ENCODE results near the gene NSRP1.
"Not testable (repeated sequence)": the region's sequence is repeated elsewhere in the genome, so short reads cannot be mapped to it uniquely, and the experiment has no call there.

The NSRP1 gene

DNA sequence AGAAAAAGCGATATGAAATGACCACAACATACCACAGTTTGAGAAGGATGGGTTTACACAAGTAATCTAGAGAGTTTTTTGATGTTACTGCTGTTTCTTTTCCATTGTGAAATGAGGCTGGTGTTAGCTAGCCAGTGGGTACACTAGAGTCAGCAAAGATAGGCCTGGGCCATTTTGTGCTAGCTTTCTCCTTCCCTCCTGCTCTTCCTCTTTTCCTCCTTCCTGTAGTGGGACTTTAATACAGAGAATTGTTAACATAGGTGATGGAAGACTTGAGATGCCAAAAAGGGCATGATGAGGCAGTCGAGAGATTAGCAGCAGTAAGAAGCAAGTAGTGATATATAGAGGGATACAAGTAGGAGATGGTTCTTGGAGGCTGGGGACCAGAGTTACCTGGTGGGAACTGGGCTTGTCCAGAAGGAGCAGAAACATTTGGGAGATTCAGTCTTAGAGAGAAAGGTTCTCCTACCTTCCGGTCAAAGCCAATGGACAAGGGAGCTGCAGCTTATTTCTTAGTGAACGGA lies 7.7 kb downstream of the NSRP1 start:
- DNase-seq, result no peak

- DNase-seq, result no peak
Measured at GRCh38 chr17:30130121-30130520, 13.5 kb downstream of the NSRP1 start.

DNA sequence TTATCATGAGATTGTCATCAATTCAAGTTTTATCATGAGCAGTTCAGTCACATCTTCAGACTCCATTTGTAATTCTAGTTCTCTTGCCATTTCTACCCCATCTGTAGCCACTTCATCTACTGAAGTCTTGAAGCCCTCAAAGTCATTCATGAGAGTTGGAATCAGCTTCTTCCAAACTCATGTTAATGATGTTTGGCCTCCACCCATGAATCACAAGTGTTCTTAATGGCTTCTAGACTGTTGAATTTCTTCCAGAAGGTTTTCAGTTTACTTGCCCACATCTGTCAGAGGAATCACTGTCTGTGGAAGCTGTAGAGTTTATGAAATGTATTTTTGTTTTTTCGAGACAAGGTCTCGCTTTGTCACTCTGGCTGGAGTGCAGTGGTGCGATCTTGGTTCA lies 16.0 kb downstream of the NSRP1 start:
- no peak for DNase-seq

DNA sequence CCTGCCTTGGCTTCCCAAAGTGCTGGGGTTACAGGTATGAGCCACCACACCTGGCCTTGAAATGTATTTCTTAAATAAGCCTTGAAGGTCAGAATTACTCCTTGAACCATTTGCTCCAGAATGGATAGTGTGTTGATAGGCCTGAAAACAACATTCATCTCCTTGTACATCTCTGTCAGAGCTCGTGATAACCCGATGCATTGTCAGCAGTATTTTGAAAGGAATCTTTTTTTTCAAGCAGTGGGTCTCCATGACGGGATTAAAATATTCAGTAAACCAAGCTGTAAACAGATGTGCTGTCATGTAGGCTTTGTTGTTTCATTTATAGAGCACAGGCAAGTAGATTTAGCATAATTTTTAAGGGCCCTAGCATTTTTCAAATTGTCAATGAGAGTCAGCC lies 16.6 kb downstream of the NSRP1 start:
- DNase-seq, result no peak

GRCh38 chr17:30134551-30134950 lies 17.9 kb downstream of the NSRP1 start:
- no peak for DNase-seq

GRCh38 chr17:30137158-30137557 lies 20.5 kb downstream of the NSRP1 start:
- DNase-seq, result no peak

DNA sequence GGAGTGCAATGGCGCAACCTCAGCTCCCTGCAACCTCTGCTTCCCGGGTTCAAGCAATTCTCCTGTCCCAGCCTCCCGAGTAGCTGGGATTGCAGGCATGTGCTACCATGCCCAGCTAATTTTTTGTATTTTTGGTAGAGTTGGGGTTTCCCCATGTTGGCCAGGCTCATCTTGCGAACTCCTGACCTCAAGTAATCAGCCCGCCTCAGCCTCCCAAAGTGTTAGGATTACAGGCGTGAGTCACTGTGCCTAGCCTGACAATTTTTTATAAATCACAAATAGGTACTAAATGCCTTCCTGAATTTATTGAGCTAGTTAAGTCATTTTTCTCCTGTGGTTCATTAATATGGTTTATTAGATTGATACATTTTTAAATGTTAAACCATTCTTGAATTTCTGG lies 31.2 kb downstream of the NSRP1 start:
- DNase-seq, result not testable (repeated sequence)

- no peak for DNase-seq
Measured at GRCh38 chr17:30148376-30148775, 31.8 kb downstream of the NSRP1 start.

- peak in 1 of 2 donors; percentile 1 for DNase-seq
Measured at GRCh38 chr17:30151471-30151870, 34.9 kb downstream of the NSRP1 start.

DNA sequence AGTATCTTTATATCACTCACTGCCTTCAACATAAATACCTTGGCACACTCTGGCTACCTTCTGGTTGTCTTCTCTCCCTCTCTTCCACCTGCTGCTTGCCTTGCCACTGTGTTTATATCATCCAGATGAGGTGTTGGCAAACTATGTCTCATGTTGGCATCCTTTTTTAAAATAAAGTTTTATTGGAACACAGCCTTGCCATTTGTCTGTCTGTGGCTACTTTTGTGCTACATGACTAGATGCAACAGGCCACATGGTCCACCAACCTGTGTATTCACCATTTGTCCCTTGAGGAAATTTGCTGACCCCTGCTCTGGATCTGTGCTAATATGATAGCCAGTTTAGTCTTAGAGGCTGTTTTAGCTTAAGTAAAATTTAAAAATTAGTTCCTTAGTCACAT lies 36.8 kb downstream of the NSRP1 start:
- no peak for DNase-seq

DNA sequence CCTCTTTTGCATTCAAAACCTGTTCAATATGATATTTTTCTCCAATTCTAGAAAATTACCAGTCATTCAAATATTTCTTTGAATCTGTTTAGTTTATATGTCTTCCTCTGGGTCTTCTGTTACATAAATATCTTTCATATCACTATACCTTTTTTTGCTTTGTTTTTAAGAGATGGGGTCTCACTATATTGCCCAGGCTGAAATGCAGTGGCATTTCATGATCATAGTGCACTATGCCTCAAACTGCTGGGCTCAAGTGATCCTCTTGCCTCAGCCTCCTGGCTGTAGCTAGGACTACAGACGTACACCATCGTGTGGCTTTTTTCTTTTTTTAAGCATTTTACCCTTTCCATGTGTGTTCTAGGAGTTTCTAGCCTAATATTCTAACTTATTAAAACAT lies 38.8 kb downstream of the NSRP1 start:
- DNase-seq, result no peak

- DNase-seq, result no peak
Measured at GRCh38 chr17:30158896-30159625, 42.4 kb downstream of the NSRP1 start.

DNA sequence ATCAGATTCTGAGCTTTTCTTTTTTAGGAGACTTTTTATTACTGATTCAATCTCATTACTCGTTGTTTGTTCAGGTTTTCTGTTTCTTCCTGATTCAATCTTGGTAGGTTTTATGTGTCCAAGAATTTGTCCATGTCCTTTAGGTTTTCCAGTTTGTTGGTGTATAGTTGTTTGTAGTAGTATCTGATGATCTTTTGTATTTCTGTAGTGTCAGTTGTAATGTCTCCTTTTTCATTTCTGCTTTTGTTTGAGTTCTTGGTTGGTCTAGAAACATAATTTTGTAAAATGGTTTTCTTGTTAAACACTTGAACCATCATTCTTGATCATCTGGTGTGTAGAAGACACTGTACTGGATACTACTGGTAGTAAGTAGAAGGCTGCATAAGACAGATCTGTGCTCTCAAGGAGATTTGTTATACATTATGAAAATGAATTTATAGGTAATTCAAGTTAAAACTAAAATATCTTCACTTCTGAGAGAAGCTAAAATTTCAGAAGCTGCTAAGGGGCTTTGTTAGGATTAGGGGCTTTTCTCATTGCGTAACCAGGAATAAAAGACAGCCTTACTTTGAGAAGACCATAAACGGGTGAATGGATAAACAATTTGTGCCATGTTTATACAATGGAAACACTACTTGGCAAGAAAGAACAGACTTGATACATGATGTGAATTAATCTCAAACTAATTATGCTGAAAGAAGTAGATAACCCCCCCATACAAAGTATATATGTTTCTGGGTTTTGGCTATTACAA lies 44.0 kb downstream of the NSRP1 start:
- DNase-seq, result no peak

DNA sequence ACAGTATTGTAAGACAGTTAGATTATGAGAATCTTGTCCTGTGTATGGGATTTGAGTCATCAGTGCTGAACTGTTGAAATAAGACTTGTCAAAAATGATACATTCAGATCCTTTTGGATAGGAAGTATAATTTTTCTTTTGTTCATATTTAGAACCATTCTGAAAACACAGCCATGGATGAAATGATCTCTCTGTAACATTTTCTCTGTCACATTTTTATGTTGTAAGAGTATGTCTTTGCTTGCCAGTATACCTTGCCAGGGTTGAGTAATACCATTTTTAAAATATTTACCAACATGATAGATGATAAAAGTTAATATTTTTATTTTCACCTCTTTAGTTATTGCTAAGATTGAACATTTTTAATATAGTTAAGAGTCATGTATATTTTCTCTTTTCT lies 45.0 kb downstream of the NSRP1 start:
- no peak for DNase-seq

DNA sequence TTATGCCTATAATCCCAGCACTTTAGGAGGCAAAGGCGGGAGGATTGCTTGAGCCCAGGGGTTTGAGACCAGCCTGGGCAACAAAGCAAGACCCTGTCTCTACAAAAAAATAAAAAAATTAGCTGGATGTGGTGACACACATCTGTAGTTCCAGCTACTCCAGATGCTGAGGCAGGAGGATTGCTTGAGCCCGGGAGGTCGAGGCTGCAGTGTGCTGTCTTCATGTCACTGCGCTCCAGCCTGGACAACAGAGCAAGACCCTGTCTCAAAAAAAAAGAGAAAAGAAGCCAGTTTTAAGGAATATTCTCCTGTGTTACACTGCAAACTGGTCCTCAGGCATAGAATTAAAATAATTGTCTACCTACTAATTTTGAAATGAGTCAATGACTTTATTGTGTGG lies 47.9 kb downstream of the NSRP1 start:
- no peak for DNase-seq

DNA sequence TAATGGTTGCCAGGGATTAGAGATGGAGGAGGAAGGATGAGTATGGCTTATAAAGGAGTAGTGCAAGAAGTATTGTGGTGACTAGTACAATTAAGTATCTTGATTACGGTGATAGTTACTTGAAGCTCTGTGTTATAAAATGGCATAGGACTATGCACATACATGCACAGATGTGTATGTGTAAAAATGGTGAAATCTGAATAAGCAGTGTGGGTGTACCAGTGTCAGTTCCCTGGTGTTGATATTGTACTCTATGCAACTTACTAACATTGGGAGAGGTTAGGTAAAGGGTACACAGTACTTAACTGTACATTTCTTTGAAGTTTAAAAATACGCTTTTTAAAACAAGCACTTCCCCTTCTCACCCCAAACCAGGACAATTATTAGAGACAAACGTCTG lies 48.5 kb downstream of the NSRP1 start:
- no peak for DNase-seq

- DNase-seq, result no peak
Measured at GRCh38 chr17:30165960-30166359, 49.3 kb downstream of the NSRP1 start.

GRCh38 chr17:30170415-30170987 lies 53.9 kb downstream of the NSRP1 start:
- DNase-seq, result no peak

GRCh38 chr17:30172560-30172959 lies 55.9 kb downstream of the NSRP1 start:
- DNase-seq, result no peak

GRCh38 chr17:30173649-30174048 lies 57.0 kb downstream of the NSRP1 start:
- no peak for DNase-seq

DNA sequence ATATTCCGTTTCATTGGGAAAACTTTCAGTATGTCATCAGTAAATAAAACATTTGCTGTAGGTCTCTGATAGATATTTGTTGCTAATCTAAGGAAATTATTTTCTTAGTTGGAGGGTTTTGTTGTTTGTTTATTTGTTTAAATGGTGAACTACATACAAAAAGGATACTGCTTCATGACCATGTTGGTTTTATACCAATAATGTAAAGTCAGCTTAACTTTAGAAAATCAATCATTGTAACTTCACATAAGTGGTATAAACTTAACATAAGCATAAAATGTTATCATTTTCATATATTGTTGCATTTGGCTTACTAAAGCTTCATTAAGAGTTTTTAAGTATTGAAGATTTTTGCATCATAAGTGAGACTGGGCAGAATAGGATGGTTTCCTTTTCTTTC lies 57.9 kb downstream of the NSRP1 start:
- no peak for DNase-seq

DNA sequence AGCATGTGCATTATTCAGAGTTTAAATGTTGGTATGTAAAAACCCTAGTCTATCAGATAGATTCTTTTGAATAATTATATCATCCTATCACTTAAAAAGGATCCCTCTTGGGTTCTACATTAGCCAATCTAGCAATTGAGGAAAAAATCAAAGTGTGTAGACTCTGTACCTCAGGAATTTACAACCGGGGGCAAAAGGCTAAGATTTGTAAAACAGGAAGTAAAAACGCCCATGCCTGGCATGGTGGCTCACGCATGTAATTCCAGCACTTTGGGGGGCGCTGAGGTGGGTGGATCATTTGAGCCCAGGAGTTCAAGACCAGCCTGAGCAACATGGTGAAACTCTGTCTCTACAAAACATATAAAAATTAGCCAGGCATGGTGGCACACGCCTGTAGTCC lies 60.2 kb downstream of the NSRP1 start:
- no peak for DNase-seq

DNA sequence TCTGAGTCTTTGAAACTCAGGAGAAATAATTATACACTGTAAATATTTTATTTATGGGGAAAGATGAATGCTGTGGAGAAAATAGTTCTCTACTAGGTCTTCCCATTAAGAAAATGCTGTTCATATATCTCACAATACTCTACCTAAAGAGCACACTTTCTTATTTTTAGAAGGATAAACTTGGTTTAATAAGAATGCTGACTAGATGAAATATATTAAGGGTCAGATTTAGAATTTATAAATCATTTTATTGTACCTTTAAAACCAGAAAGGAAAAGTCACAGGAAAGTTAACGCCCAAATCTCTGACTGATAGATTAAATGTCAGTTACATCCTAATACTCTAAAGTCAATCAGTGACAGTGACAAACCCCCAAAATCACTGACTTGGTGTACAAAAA lies 70.1 kb downstream of the NSRP1 start:
- no peak for DNase-seq

- DNase-seq, result no peak
Measured at GRCh38 chr17:30187573-30187972, 71.0 kb downstream of the NSRP1 start.

Measured in CD4-positive, alpha-beta T cell treated with Interleukin-1 beta for 1 hour (primary cell).